ENCODE results near the gene WDR18.

WDR18 gene

GRCh38 chr19:1037621-1038064, 53.5 kb downstream of the WDR18 start:
- Histone ChIP-seq H3K27ac (ENCODE audit: low read depth, low read length, poor library complexity, severe bottlenecking) (peak overlapping the region; percentile 99), H3F3A (ENCODE audit: insufficient read depth, low read length) (peaks cover 13% of the 10 kb centered on the region; the same call in 1 of the 2 replicates), H3K79me2 (ENCODE audit: insufficient read depth, low read length) (no peaks in the 10 kb centered on the region), H3K4me2 (ENCODE audit: low read length) (peak overlapping the region; percentile 92), H3K4me1 (ENCODE audit: insufficient read depth, low read length, severe bottlenecking) (peaks cover 42% of the 10 kb centered on the region), H3K4me3 (ENCODE audit: low read depth, low read length, poor library complexity, severe bottlenecking) (peak overlapping the region; percentile 90), H3K9me2 (ENCODE audit: low read depth, low read length) (no peaks in the 10 kb centered on the region), H3K36me3 (ENCODE audit: insufficient read depth, low read length) (peaks cover 29% of the 10 kb centered on the region), H4K20me1 (ENCODE audit: insufficient read depth, low read length) (no peaks in the 10 kb centered on the region), H3K9me3 (ENCODE audit: low read length) (no peaks in the 10 kb centered on the region), H3K9ac (ENCODE audit: low read length) (peak overlapping the region; percentile 55), H2AFZ (ENCODE audit: low read length) (no peak overlapping the region), H3K27me3 (ENCODE audit: insufficient read depth, low read length) (no peaks in the 10 kb centered on the region)
- TF ChIP-seq EZH2 (IDR thresholded peaks at IDR 0.05; ENCODE audit: borderline replicate concordance, low read length), result no peak
- no peak for TF ChIP-seq CTCF (IDR thresholded peaks at IDR 0.05; ENCODE audit: low read length)

- Histone ChIP-seq H3K4me3 (ENCODE audit: low read depth, low read length, poor library complexity, severe bottlenecking) (peak overlapping the region; percentile 90), H3K27ac (ENCODE audit: low read depth, low read length, poor library complexity, severe bottlenecking) (peak overlapping the region; percentile 99), H3F3A (ENCODE audit: insufficient read depth, low read length) (peaks cover 13% of the 10 kb centered on the region; the same call in 1 of the 2 replicates), H3K4me1 (ENCODE audit: insufficient read depth, low read length, severe bottlenecking) (peaks cover 49% of the 10 kb centered on the region), H4K20me1 (ENCODE audit: insufficient read depth, low read length) (no peaks in the 10 kb centered on the region), H2AFZ (ENCODE audit: low read length) (no peak overlapping the region), H3K36me3 (ENCODE audit: insufficient read depth, low read length) (peaks cover 22% of the 10 kb centered on the region), H3K27me3 (ENCODE audit: insufficient read depth, low read length) (no peaks in the 10 kb centered on the region), H3K9ac (ENCODE audit: low read length) (peak overlapping the region; percentile 55), H3K79me2 (ENCODE audit: insufficient read depth, low read length) (no peaks in the 10 kb centered on the region), H3K9me2 (ENCODE audit: low read depth, low read length) (no peaks in the 10 kb centered on the region), H3K9me3 (ENCODE audit: low read length) (no peaks in the 10 kb centered on the region), H3K4me2 (ENCODE audit: low read length) (peak overlapping the region; percentile 92)
- TF ChIP-seq EZH2 (IDR thresholded peaks at IDR 0.05; ENCODE audit: borderline replicate concordance, low read length) (no peak), CTCF (IDR thresholded peaks at IDR 0.05; ENCODE audit: low read length) (no peak)
Observed at GRCh38 chr19:1038978-1039645, 55.0 kb downstream of the WDR18 start.

- H3K9me2 ChIP-seq (ENCODE audit: low read depth, low read length), result no peaks in the 10 kb centered on the region
- no peak within 1 kb of the TSS for H2AFZ ChIP-seq (ENCODE audit: low read length)
- peak within 1 kb of the TSS; percentile 94 for H3K9ac ChIP-seq (ENCODE audit: low read length)
- no peaks in the 10 kb centered on the region for H4K20me1 ChIP-seq (ENCODE audit: insufficient read depth, low read length)
- peak within 1 kb of the TSS; percentile 90 for H3K4me3 ChIP-seq (ENCODE audit: low read depth, low read length, poor library complexity, severe bottlenecking)
- peaks cover 13% of the 10 kb centered on the region; the same call in 1 of the 2 replicates for H3F3A ChIP-seq (ENCODE audit: insufficient read depth, low read length)
- H3K36me3 ChIP-seq (ENCODE audit: insufficient read depth, low read length), result peaks cover 27% of the 10 kb centered on the region
- H3K27ac ChIP-seq (ENCODE audit: low read depth, low read length, poor library complexity, severe bottlenecking), result peak within 1 kb of the TSS; percentile 99
- TF ChIP-seq CTCF (IDR thresholded peaks at IDR 0.05; ENCODE audit: low read length) (no peak), EZH2 (IDR thresholded peaks at IDR 0.05; ENCODE audit: borderline replicate concordance, low read length) (no peak)
- peaks cover 49% of the 10 kb centered on the region for H3K4me1 ChIP-seq (ENCODE audit: insufficient read depth, low read length, severe bottlenecking)
- peak within 1 kb of the TSS; percentile 92 for H3K4me2 ChIP-seq (ENCODE audit: low read length)
- no peaks in the 10 kb centered on the region for H3K79me2 ChIP-seq (ENCODE audit: insufficient read depth, low read length)
- no peaks in the 10 kb centered on the region for H3K27me3 ChIP-seq (ENCODE audit: insufficient read depth, low read length)
- no peaks in the 10 kb centered on the region for H3K9me3 ChIP-seq (ENCODE audit: low read length)
Observed at GRCh38 chr19:1039646-1040475, 55.7 kb downstream of the WDR18 start, which contains the start of gene ABCA7. ABCA7 (plus strand) TSS chr19:1040107; CDS start chr19:1041362, 1,255 bp downstream.

Measured in OCI-LY1 (cell line).